Measurements from ENCODE around the gene RAB33B. TPM values are rescaled to one million over a fixed set of nuclear protein-coding genes. Genes with fewer than 3 reads are reported as not detected.

RAB33B gene
- total and polyA plus RNA-seq, 9 of the 15 experiments (the other 6 are each of a cell fraction or from before 2014, with no cell fraction given): 1.7 to 3.7 (median 3.0) TPM

DNA sequence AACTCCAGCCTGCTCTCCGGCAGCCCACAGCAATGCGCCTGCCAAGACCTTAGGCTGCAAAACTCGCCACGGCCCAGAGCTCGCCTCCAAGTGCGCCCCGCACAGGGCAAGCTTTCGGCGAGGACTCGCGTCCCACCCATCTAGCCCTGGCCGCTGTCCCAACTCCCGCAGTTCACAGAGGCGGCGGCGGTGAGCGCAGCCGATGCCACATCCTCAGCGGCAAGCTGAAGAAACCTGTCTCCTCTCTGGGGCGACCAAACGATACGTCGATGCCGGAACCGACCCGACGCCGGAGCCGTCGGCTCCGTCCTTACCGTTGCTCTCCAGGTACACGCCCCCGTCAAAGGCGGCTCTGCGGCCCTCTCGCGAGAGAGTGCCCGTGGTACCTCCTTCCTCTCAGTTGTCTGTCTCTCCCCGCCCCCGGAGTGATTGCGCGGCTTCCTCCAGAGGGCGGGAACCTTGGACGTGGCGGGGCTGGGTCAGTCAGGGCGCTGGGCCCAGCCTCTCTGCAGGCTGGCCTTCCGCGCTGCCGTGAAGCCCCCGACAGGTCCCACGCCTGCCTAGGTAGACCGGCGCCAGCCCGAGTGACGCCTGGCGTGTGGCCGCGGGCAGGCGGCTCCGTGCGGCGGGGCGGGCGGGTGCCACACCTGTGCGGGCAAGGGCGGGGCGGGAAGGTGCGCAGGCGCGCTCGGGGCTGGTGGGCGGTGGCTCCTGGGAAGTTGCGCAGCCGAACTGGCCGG is 380 bp upstream of the RAB33B start (continued):
- TF ChIP-seq MECOM (CRISPR knock-in tag; IDR thresholded peaks at IDR 0.05) (no peak), MBD2 (IDR thresholded peaks at IDR 0.05; ENCODE audit: borderline replicate concordance, low read depth) (0 out of 2 replicates have a peak, but pooled peaks have one; percentile 52), CXXC5 (CRISPR knock-in tag; IDR thresholded peaks at IDR 0.05) (peak; percentile 33), SP2 (IDR thresholded peaks at IDR 0.05; ENCODE audit: extremely low read depth, low read depth, low read length, poor library complexity, severe bottlenecking) (no peak), PRPF4 (IDR thresholded peaks at IDR 0.05; ENCODE audit: insufficient read depth, low read depth, low read length, poor library complexity, severe bottlenecking) (no peak), MEF2A (IDR thresholded peaks at IDR 0.05; ENCODE audit: control insufficient read depth, low read depth, low read length) (no peak), FOXK1 (CRISPR knock-in tag; IDR thresholded peaks at IDR 0.05; ENCODE audit: borderline replicate concordance) (peak; percentile 74; the same call in 1 of the 2 replicates), SMARCC2 (IDR thresholded peaks at IDR 0.05; ENCODE audit: low read depth) (no peak), TOE1 (IDR thresholded peaks at IDR 0.05; ENCODE audit: borderline replicate concordance) (peak; percentile 86), TOE1 (CRISPR knock-in tag; IDR thresholded peaks at IDR 0.05; ENCODE audit: borderline replicate concordance, low read depth) (no peak), ZNF232 (CRISPR knock-in tag; IDR thresholded peaks at IDR 0.05) (no peak; the same call in none of the 2 replicates)
- TF ChIP-seq, protein P1, sequence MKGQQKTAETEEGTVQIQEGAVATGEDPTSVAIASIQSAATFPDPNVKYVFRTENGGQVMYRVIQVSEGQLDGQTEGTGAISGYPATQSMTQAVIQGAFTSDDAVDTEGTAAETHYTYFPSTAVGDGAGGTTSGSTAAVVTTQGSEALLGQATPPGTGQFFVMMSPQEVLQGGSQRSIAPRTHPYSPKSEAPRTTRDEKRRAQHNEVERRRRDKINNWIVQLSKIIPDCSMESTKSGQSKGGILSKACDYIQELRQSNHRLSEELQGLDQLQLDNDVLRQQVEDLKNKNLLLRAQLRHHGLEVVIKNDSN (CRISPR knock-in tag; IDR thresholded peaks at IDR 0.05): 0 out of 2 replicates have a peak, but pooled peaks have one; percentile 17
- TF ChIP-seq, protein P2, sequence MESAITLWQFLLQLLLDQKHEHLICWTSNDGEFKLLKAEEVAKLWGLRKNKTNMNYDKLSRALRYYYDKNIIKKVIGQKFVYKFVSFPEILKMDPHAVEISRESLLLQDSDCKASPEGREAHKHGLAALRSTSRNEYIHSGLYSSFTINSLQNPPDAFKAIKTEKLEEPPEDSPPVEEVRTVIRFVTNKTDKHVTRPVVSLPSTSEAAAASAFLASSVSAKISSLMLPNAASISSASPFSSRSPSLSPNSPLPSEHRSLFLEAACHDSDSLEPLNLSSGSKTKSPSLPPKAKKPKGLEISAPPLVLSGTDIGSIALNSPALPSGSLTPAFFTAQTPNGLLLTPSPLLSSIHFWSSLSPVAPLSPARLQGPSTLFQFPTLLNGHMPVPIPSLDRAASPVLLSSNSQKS (CRISPR knock-in tag; IDR thresholded peaks at IDR 0.05): no peak
- TF ChIP-seq, protein P3, sequence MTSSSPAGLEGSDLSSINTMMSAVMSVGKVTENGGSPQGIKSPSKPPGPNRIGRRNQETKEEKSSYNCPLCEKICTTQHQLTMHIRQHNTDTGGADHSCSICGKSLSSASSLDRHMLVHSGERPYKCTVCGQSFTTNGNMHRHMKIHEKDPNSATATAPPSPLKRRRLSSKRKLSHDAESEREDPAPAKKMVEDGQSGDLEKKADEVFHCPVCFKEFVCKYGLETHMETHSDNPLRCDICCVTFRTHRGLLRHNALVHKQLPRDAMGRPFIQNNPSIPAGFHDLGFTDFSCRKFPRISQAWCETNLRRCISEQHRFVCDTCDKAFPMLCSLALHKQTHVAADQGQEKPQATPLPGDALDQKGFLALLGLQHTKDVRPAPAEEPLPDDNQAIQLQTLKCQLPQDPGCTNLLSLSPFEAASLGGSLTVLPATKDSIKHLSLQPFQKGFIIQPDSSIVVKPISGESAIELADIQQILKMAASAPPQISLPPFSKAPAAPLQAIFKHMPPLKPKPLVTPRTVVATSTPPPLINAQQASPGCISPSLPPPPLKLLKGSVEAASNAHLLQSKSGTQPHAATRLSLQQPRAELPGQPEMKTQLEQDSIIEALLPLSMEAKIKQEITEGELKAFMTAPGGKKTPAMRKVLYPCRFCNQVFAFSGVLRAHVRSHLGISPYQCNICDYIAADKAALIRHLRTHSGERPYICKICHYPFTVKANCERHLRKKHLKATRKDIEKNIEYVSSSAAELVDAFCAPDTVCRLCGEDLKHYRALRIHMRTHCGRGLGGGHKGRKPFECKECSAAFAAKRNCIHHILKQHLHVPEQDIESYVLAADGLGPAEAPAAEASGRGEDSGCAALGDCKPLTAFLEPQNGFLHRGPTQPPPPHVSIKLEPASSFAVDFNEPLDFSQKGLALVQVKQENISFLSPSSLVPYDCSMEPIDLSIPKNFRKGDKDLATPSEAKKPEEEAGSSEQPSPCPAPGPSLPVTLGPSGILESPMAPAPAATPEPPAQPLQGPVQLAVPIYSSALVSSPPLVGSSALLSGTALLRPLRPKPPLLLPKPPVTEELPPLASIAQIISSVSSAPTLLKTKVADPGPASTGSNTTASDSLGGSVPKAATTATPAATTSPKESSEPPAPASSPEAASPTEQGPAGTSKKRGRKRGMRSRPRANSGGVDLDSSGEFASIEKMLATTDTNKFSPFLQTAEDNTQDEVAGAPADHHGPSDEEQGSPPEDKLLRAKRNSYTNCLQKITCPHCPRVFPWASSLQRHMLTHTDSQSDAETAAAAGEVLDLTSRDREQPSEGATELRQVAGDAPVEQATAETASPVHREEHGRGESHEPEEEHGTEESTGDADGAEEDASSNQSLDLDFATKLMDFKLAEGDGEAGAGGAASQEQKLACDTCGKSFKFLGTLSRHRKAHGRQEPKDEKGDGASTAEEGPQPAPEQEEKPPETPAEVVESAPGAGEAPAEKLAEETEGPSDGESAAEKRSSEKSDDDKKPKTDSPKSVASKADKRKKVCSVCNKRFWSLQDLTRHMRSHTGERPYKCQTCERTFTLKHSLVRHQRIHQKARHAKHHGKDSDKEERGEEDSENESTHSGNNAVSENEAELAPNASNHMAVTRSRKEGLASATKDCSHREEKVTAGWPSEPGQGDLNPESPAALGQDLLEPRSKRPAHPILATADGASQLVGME (CRISPR knock-in tag; IDR thresholded peaks at IDR 0.05): 0 out of 2 replicates have a peak, but pooled peaks have one; percentile 17
- TF ChIP-seq, protein P4, sequence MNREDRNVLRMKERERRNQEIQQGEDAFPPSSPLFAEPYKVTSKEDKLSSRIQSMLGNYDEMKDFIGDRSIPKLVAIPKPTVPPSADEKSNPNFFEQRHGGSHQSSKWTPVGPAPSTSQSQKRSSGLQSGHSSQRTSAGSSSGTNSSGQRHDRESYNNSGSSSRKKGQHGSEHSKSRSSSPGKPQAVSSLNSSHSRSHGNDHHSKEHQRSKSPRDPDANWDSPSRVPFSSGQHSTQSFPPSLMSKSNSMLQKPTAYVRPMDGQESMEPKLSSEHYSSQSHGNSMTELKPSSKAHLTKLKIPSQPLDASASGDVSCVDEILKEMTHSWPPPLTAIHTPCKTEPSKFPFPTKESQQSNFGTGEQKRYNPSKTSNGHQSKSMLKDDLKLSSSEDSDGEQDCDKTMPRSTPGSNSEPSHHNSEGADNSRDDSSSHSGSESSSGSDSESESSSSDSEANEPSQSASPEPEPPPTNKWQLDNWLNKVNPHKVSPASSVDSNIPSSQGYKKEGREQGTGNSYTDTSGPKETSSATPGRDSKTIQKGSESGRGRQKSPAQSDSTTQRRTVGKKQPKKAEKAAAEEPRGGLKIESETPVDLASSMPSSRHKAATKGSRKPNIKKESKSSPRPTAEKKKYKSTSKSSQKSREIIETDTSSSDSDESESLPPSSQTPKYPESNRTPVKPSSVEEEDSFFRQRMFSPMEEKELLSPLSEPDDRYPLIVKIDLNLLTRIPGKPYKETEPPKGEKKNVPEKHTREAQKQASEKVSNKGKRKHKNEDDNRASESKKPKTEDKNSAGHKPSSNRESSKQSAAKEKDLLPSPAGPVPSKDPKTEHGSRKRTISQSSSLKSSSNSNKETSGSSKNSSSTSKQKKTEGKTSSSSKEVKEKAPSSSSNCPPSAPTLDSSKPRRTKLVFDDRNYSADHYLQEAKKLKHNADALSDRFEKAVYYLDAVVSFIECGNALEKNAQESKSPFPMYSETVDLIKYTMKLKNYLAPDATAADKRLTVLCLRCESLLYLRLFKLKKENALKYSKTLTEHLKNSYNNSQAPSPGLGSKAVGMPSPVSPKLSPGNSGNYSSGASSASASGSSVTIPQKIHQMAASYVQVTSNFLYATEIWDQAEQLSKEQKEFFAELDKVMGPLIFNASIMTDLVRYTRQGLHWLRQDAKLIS (CRISPR knock-in tag; IDR thresholded peaks at IDR 0.05): peak; percentile 80

All from K562 (cell line).